CD4-positive, alpha-beta memory T cell (primary cell): Measurements from ENCODE around the gene VRK2. TPM values are rescaled to one million over a fixed set of nuclear protein-coding genes. Genes with fewer than 3 reads are reported as not detected.
A peak's percentile ranks its signal among the peaks of the same experiment; 100 is the strongest.

Experiments
- CTCF ChIA-PET: fragments of 350-600 bp; sonication (Branson Sonifier 250); formaldehyde crosslinking; loops from one replicate; lab custom pipeline; 2021; ENCODE audit warnings: inconsistent platforms; ENCODE audit not compliant: partially characterized antibody; lab: Charles Lee
- POLR2A ChIA-PET: fragments of 350-600 bp; sonication (Branson Sonifier 250); formaldehyde crosslinking; loops from one replicate; lab custom pipeline; 2021; ENCODE audit not compliant: partially characterized antibody; lab: Charles Lee
- DNase-seq, 5 donors: peaks; one replicate each; pipeline versions ENCODE4 v3.0.0 to v3.0.0-alpha.2; 2020 to 2022; ENCODE audit warnings: mixed read lengths in 1 of 5
- H3K27ac ChIP-seq: one replicate; pipeline ENCODE4 v1.7.0; 2013; ENCODE audit warnings: low read depth, low read length
- H3K27me3 ChIP-seq: 2 replicates; pipeline ENCODE4 v1.7.0; 2013; ENCODE audit warnings: mild to moderate bottlenecking, low read length, moderate library complexity; ENCODE audit not compliant: insufficient read depth
- H3K36me3 ChIP-seq: 2 replicates; pipeline ENCODE4 v1.7.0; 2013; ENCODE audit warnings: mild to moderate bottlenecking, low read length, moderate library complexity; ENCODE audit not compliant: insufficient read depth
- H3K4me1 ChIP-seq: 2 replicates; pipeline ENCODE4 v1.7.0; 2013; ENCODE audit warnings: mild to moderate bottlenecking, low read length, moderate library complexity; ENCODE audit not compliant: insufficient read depth
- H3K4me3 ChIP-seq, 2 donors: one replicate each; pipeline ENCODE4 v1.7.0; 2013; ENCODE audit warnings: low read length in 2 of 2, mild to moderate bottlenecking in 1 of 2
- H3K9me3 ChIP-seq, 2 donors: one replicate each; pipeline ENCODE4 v1.7.0; 2013; ENCODE audit warnings: low read length in 2 of 2, control low read depth in 1 of 2; ENCODE audit not compliant: control insufficient read depth in 1 of 2
- H3K27ac Mint-ChIP-seq, 7 donors: one replicate each; pipeline ENCODE4 v1.8.0; 2020 to 2021; ENCODE audit warnings: mixed read lengths in 7 of 7, mild to moderate bottlenecking in 6 of 7, inconsistent platforms in 3 of 7, moderate library complexity in 3 of 7
- H3K27me3 Mint-ChIP-seq, 2 donors: one replicate each; pipeline ENCODE4 v1.8.0; 2020 to 2021; ENCODE audit warnings: mixed read lengths in 2 of 2
- H3K36me3 Mint-ChIP-seq, 2 donors: one replicate each; pipeline ENCODE4 v1.8.0; 2020 to 2021; ENCODE audit warnings: mixed read lengths in 2 of 2, inconsistent platforms in 1 of 2, mild to moderate bottlenecking in 1 of 2
- H3K4me1 Mint-ChIP-seq, 4 donors: one replicate each; pipeline ENCODE4 v1.8.0; 2020 to 2021; ENCODE audit warnings: mixed read lengths in 4 of 4, mild to moderate bottlenecking in 1 of 4
- H3K4me3 Mint-ChIP-seq, 8 donors: one replicate each; pipeline ENCODE4 v1.8.0; 2020 to 2021; ENCODE audit warnings: mixed read lengths in 8 of 8, mild to moderate bottlenecking in 7 of 8, moderate library complexity in 6 of 8, inconsistent platforms in 3 of 8
- H3K9me3 Mint-ChIP-seq, 8 donors: one replicate each; pipeline ENCODE4 v1.8.0; 2020 to 2021; ENCODE audit warnings: mixed read lengths in 8 of 8, mild to moderate bottlenecking in 5 of 8, inconsistent platforms in 3 of 8, moderate library complexity in 1 of 8
- intact Hi-C: fragments of 100-400 bp; cut with micrococcal nuclease; formaldehyde crosslinking; loops from one replicate; pipeline ENCODE4 v1.15.1; 2023
- polyA plus RNA-seq, 2 donors: library from polyadenylated mRNA; unstranded; fragments of 300-500 nt; fragmentation: Illumina TruSeq; gene quantifications; one replicate each; pipeline ENCODE4 v1.2.3, GENCODE V29; 2021
- total RNA-seq, 2 experiments: library from RNA; stranded (reverse); gene quantifications; one replicate each; pipeline ENCODE4 v1.2.3, GENCODE V29; 2021

Gene VRK2
- total and polyA plus RNA-seq, 4 experiments from 2014 or later = 15.5 to 21.4 (median 18.7) TPM

DNA sequence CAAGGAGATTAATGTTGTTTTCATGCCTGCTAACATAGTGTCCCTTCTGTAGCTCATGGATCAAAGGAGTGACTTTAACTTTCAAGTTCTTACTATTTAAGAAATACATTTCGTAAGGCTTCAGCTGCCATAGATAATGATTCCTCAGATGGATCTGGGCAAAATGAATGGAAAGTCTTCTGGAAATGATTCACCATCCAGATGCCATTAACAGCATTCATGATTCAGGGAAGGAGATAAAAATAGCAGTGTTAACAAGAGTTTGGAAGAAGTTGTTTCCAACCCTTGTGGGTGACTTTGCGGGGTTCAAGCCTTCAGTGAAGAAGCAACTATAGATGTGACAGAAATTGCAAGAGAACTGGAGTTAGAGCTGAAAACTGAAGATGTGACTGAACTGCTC is 17.0 kb downstream of the VRK2 start:
- H3K9me3 Mint-ChIP-seq = peaks cover 0 to 6% (median 4%) of the 10 kb centered on the region in 8 donors
- H3K36me3 ChIP-seq = no peaks in the 10 kb centered on the region
- peak overlapping the region in 6 of 8 donors; percentile 1 to 68 (median 28) for H3K4me3 Mint-ChIP-seq
- CTCF ChIA-PET = no interaction called here
- no peaks in the 10 kb centered on the region for H3K9me3 ChIP-seq
- H3K27me3 ChIP-seq = no peaks in the 10 kb centered on the region
- H3K36me3 Mint-ChIP-seq = peaks cover 11 to 26% of the 10 kb centered on the region in 2 donors
- H3K4me1 Mint-ChIP-seq = peaks cover 29 to 48% (median 36%) of the 10 kb centered on the region in 4 donors
- H3K27me3 Mint-ChIP-seq = no peaks in the 10 kb centered on the region
- no peak for DNase-seq
- no peak overlapping the region for H3K27ac ChIP-seq
- peaks cover 27% of the 10 kb centered on the region for H3K4me1 ChIP-seq
- intact Hi-C loops = loop anchor here (2.0 kb wide), 1 partner anchor 17 kb away; the partner anchor contains the start of gene VRK2
- peak overlapping the region in 4 of 7 donors; percentile 17 to 30 (median 18) for H3K27ac Mint-ChIP-seq
- no peak overlapping the region for H3K4me3 ChIP-seq
- POLR2A ChIA-PET = interaction anchor here (2.7 kb wide), 1 partner anchor 18 kb away, joined by 13 read pairs; the partner anchor contains the start of gene VRK2

DNA sequence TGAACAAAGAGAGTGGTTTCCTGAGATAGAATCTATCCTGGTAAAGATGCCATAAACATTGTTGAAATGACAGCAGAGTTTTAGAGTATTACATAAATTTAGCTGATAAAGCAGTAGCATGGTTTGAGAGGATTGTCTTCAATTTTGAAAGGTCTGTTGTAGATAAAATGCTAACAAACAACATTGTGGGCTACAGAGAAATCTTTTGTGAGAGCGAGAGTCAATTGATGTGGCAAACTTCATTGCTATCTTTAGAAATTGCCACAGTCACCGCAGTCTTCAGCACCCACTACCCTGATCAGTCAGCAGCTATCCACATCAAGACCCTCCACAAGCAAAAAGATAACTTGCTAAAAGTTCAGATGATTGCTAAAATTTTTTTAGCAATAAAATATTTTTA is 17.5 kb downstream of the VRK2 start:
- H3K9me3 Mint-ChIP-seq = peaks cover 0 to 10% (median 4%) of the 10 kb centered on the region in 8 donors
- peaks cover 28 to 48% (median 36%) of the 10 kb centered on the region in 4 donors for H3K4me1 Mint-ChIP-seq
- ChIA-PET CTCF (no interaction called here), POLR2A (interaction anchor here (2.7 kb wide), 1 partner anchor 18 kb away, joined by 13 read pairs; the partner anchor contains the start of gene VRK2)
- no peaks in the 10 kb centered on the region for H3K27me3 Mint-ChIP-seq
- H3K4me3 Mint-ChIP-seq = peak overlapping the region in 6 of 8 donors; percentile 1 to 68 (median 28)
- no peak overlapping the region for H3K4me3 ChIP-seq
- no peaks in the 10 kb centered on the region for H3K27me3 ChIP-seq
- H3K36me3 ChIP-seq = no peaks in the 10 kb centered on the region
- intact Hi-C loops = loop anchor here (2.0 kb wide), 1 partner anchor 17 kb away; the partner anchor contains the start of gene VRK2
- H3K4me1 ChIP-seq = peaks cover 27% of the 10 kb centered on the region
- peak overlapping the region in 4 of 7 donors; percentile 17 to 30 (median 18) for H3K27ac Mint-ChIP-seq
- peaks cover 15 to 28% of the 10 kb centered on the region in 2 donors for H3K36me3 Mint-ChIP-seq
- no peak overlapping the region for H3K27ac ChIP-seq
- H3K9me3 ChIP-seq = no peaks in the 10 kb centered on the region
- DNase-seq = peak in 1 of 5 donors; percentile 8

DNA sequence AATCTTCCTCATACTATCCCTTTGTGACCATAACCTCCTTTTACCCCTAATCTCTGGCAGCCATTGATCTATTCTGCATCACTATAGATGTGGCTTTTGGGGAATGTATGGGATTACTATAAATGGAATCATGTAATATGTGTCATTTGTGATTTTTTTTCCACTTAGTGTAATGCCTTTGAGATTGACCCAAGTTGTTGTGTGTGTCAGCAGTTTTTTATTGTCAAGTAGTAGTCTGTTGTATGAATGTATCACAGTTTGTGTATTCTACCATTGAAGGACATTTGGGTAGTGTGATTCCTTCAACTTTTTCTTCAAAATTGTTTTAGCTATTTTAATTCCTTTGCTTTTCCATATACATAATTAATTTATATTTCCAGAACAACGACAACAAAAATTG is 18.6 kb downstream of the VRK2 start:
- Mint-ChIP-seq H3K27me3 (no peaks in the 10 kb centered on the region), H3K9me3 (peaks cover 0 to 13% (median 4%) of the 10 kb centered on the region in 8 donors), H3K27ac (no peak overlapping the region), H3K36me3 (peaks cover 19 to 34% of the 10 kb centered on the region in 2 donors), H3K4me1 (peaks cover 28 to 48% (median 37%) of the 10 kb centered on the region in 4 donors), H3K4me3 (no peak overlapping the region)
- CTCF ChIA-PET = no interaction called here
- no peak overlapping the region for H3K27ac ChIP-seq
- intact Hi-C loops = loop anchor here (2.0 kb wide), 1 partner anchor 18 kb away; the partner anchor contains the start of gene VRK2
- DNase-seq = no peak
- peaks cover 27% of the 10 kb centered on the region for H3K4me1 ChIP-seq
- no peaks in the 10 kb centered on the region for H3K9me3 ChIP-seq
- no peaks in the 10 kb centered on the region for H3K36me3 ChIP-seq
- H3K27me3 ChIP-seq = no peaks in the 10 kb centered on the region
- POLR2A ChIA-PET = no interaction called here
- H3K4me3 ChIP-seq = no peak overlapping the region

DNA sequence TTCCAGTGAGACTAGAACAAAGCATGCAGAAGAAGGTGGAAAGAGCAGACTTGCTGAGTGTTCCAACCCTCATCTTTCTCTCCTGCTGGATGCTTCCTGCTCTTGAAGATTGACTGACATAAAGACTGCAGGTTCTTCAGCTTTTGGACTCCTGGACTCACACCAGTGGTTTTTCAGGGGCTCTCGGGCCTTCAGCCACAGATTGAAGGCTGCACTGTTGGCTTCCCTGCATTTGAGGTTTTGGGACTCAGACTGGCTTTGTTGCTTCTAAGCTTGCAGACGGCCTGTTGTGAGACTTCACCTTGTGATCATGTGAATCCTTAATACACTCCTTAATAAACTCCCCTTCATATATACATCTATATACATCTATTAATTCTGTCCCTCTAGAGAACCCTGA is 20.4 kb downstream of the VRK2 start:
- intact Hi-C loops = no loop called here
- H3K27ac ChIP-seq = no peak overlapping the region
- peaks cover 32 to 55% (median 42%) of the 10 kb centered on the region in 4 donors for H3K4me1 Mint-ChIP-seq

DNA sequence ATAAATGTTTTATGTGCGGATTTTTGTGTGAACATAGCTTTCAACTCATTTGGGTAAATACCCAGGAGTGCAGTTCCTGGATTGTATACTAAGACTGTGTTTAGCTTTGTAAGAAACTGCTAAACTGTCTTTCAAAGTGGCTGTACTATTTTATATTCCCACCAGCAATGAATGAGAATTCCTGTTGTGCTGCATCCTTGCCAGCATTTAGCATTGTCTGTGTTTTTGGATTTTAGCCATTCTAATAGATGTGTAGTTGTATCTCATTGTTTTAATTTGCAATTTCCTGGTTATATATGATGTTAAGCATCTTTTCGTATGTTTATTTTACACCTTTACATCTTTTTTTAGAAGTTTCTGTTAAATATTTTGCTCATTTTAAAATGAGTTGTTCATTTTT is 24.2 kb downstream of the VRK2 start:
- H3K4me3 ChIP-seq = no peak overlapping the region
- no peaks in the 10 kb centered on the region for H3K9me3 ChIP-seq
- POLR2A ChIA-PET = no interaction called here
- CTCF ChIA-PET = no interaction called here
- H3K27ac Mint-ChIP-seq = no peak overlapping the region
- peaks cover 0 to 13% (median 5%) of the 10 kb centered on the region in 8 donors for H3K9me3 Mint-ChIP-seq
- H3K4me3 Mint-ChIP-seq = no peak overlapping the region
- intact Hi-C loops = no loop called here
- H3K4me1 ChIP-seq = peaks cover 11% of the 10 kb centered on the region
- H3K4me1 Mint-ChIP-seq = peaks cover 18 to 32% (median 26%) of the 10 kb centered on the region in 4 donors
- H3K27me3 Mint-ChIP-seq = no peaks in the 10 kb centered on the region
- DNase-seq = no peak
- H3K36me3 ChIP-seq = no peaks in the 10 kb centered on the region
- H3K27ac ChIP-seq = no peak overlapping the region
- H3K36me3 Mint-ChIP-seq = peaks cover 31 to 51% of the 10 kb centered on the region in 2 donors
- H3K27me3 ChIP-seq = no peaks in the 10 kb centered on the region

More for the DNA sequence above, 20.4 kb downstream of the VRK2 start:
- H3K36me3 ChIP-seq = no peaks in the 10 kb centered on the region
- Mint-ChIP-seq H3K27me3 (no peaks in the 10 kb centered on the region), H3K36me3 (peaks cover 22 to 39% of the 10 kb centered on the region in 2 donors), H3K9me3 (peaks cover 0 to 13% (median 4%) of the 10 kb centered on the region in 8 donors), H3K4me3 (no peak overlapping the region), H3K27ac (peak overlapping the region in 2 of 7 donors; percentile 2 to 27)
- H3K9me3 ChIP-seq = no peaks in the 10 kb centered on the region
- H3K4me3 ChIP-seq = no peak overlapping the region
- peaks cover 27% of the 10 kb centered on the region for H3K4me1 ChIP-seq
- CTCF ChIA-PET = no interaction called here
- POLR2A ChIA-PET = no interaction called here
- no peaks in the 10 kb centered on the region for H3K27me3 ChIP-seq
- no peak for DNase-seq

DNA sequence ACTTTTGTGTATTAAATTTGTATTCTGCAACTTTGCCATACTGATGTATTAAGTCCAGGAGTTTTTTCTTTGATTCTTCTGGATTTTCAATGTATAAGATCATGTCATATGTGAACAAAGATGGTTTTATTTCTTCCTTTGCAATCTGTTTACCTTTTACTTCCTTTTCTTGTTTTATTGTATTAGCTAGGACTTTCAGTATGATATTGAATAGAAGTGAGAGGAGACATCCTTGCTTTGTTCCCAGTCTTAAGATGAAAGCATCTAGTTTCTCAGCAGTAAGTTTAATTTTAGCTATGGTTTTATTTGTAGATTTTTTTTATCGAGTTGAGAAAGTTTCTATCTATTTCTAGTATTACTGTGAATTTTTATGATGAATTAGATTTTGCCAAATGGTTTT is 25.5 kb downstream of the VRK2 start:
- H3K27ac ChIP-seq = no peak overlapping the region
- CTCF ChIA-PET = no interaction called here
- H3K4me1 Mint-ChIP-seq = peaks cover 12 to 19% (median 17%) of the 10 kb centered on the region in 4 donors

DNA sequence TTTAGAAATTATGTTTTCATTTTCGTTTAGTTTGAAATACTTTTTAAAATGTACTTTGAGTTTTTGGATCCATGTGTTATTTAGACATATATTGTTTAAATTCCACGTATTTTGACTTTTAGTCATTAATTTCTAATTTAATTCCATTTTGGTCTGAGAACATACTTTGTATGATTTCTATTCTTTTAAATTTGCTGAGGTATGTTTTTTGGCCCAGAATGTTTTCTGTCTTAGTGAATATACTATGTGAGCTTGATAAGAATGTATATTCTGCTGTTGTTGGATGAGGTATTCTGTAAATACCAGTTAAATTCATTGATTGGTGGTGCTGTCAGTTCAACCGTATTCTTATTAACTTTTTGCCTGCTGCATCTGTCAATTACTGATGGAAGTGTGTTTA is 26.4 kb downstream of the VRK2 start:
- ChIA-PET POLR2A (interaction anchor here (0.6 kb wide), 1 partner anchor 27 kb away, joined by 3 read pairs; no protein-coding TSS in a partner anchor), CTCF (no interaction called here)
- no peaks in the 10 kb centered on the region for H3K27me3 Mint-ChIP-seq
- Histone ChIP-seq H3K9me3 (no peaks in the 10 kb centered on the region), H3K4me3 (no peak overlapping the region), H3K27ac (no peak overlapping the region), H3K27me3 (no peaks in the 10 kb centered on the region), H3K4me1 (no peaks in the 10 kb centered on the region), H3K36me3 (no peaks in the 10 kb centered on the region)
- peaks cover 0 to 13% (median 5%) of the 10 kb centered on the region in 8 donors for H3K9me3 Mint-ChIP-seq
- DNase-seq = no peak
- peaks cover 17 to 23% (median 22%) of the 10 kb centered on the region in 4 donors for H3K4me1 Mint-ChIP-seq
- no peak overlapping the region for H3K4me3 Mint-ChIP-seq
- peaks cover 30 to 47% of the 10 kb centered on the region in 2 donors for H3K36me3 Mint-ChIP-seq
- intact Hi-C loops = no loop called here
- no peak overlapping the region for H3K27ac Mint-ChIP-seq

More for the DNA sequence above, 25.5 kb downstream of the VRK2 start:
- no peaks in the 10 kb centered on the region for H3K9me3 ChIP-seq
- no peaks in the 10 kb centered on the region for H3K4me1 ChIP-seq
- no peaks in the 10 kb centered on the region for H3K36me3 ChIP-seq
- POLR2A ChIA-PET = no interaction called here
- intact Hi-C loops = no loop called here
- H3K4me3 ChIP-seq = no peak overlapping the region
- H3K4me3 Mint-ChIP-seq = no peak overlapping the region
- peaks cover 27 to 45% of the 10 kb centered on the region in 2 donors for H3K36me3 Mint-ChIP-seq
- no peak for DNase-seq
- H3K27me3 ChIP-seq = no peaks in the 10 kb centered on the region
- H3K27ac Mint-ChIP-seq = peak overlapping the region in 2 of 7 donors; percentile 34 to 57
- peaks cover 0 to 13% (median 5%) of the 10 kb centered on the region in 8 donors for H3K9me3 Mint-ChIP-seq
- H3K27me3 Mint-ChIP-seq = no peaks in the 10 kb centered on the region
